ENCODE results near the gene PASK. TPM values are rescaled to one million over a fixed set of nuclear protein-coding genes. Genes with fewer than 3 reads are reported as not detected.

The PASK gene
- total RNA-seq, 8 experiments from 2014 or later: 1.8 to 21.1 (median 11.0) TPM

DNA sequence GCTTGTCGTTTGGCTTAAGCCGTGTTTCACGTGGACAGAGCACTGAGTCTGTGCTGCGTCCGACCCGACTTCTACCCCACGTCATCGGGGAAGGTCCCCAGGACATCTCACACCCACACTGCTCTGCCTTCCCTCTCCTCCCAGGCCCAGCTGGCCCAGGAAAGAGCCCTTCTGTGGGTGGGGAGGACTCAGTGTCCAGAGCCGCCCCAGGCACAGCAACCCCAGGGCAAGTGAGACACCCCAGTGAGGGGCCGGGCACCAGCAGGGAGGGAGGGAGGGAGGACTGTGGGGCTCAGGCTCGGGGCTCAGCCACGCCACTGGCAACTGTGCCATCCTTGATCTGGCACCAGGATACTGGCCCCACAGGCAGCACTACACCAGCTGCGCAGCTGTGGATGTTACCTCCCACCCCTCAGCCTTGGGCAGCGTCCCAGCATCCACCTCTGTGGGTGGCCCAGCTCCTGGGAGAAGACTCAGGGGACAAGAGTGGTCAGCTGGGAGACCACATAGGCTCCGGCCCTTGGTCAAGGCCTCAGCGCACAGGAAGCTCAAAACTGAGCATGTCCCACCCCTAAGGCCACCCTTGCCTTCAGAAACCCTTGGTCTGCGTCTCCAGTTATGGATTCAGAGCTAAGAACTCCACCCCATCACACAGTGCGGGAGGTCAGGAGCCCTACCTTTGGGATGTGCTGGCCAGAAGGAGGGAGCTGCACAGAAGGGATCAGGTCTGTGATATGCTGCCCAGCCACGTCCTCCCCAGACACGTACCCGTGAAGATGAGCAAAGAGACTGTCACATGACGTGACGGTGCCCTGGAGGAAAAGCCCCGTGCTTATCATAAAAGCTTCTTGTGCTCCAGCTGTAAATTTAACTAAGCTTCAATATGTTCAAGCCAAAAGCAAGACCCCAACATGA is 11.7 kb downstream of the PASK start:
- Histone ChIP-seq H3K4me1 (replicated peaks in 1 of 2) (no peaks in the 10 kb centered on the region), H3K27ac (no peak overlapping the region), H3K4me3 (no peak overlapping the region)
- in situ Hi-C loops (cut with MboI; ENCODE audit: low pct_unique_long_range_greater_than_20kb in 2 of 9, low sequenced_read_pairs in 9 of 9, unreplicated experiment in 9 of 9): no loop called here
- WGBS, 10 experiments: 80 to 100% (median 100%) methylated on average over 1 to 17 of the region's 24 CpGs; no CpG with 5 or more reads in 5 of the 10 experiments
- ATAC-seq (replicated peaks in 6 of 8): no peak

DNA sequence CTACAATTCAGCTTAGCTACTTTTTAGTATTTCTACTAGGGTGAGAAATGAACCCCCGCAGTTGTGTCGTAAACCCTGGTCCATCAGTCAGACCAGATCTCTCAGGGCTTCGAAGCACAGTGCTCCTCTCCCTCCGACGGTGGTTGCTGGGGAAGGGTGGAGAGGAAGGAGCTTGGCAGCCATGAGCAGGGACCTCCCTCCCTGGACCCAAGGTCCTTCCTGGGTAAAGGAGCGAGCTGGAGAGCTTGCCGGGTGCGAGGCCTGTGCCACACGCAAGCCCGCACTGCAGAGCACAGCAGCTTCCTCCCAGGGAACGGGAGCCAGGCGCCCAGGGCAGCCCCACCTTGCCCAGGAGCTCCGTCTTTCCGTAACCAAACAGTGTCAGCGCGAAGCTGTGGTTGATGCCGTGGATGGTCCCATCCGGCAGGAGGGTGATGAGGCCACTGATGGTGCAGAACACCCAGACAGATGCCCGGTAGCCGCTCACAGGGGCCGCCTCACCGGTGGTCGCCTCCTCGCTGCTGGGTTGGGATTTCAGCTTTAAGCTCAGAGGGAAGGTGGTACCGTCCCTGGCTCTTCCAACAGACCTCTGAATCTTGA is 12.5 kb downstream of the PASK start:
- Histone ChIP-seq H3K4me3 (no peak overlapping the region), H3K27ac (no peak overlapping the region), H3K4me1 (replicated peaks in 1 of 2) (no peaks in the 10 kb centered on the region)
- 60 to 100% (median 94%) methylated on average over 2 to 9 of the region's 25 CpGs; no CpG with 5 or more reads in 5 of the 10 experiments for WGBS, 10 experiments
- ATAC-seq (replicated peaks in 6 of 8): no peak
- in situ Hi-C loops (cut with MboI; ENCODE audit: low pct_unique_long_range_greater_than_20kb in 2 of 9, low sequenced_read_pairs in 9 of 9, unreplicated experiment in 9 of 9): no loop called here

DNA sequence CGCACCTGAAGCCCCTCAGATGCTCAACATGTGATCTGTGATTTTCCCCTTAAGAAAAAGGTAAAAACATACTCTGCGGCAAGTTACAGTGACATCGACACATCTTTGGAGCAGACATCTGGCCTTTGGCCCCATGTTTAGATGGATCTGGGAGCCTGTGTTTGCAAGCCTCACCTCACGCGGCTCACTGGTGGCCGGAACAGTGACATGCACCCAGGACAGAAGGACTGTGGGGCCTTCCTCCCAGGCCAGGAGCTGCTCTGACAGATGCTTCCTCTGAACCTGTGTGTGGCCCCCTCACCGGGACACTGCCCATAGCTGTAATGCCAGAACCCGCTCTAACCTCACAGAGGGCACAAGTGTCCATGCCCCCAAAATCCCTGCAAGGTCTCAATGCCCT is 13.1 kb downstream of the PASK start:
- no peak overlapping the region for H3K4me3 ChIP-seq
- H3K27ac ChIP-seq: no peak overlapping the region
- in situ Hi-C loops (cut with MboI; ENCODE audit: low pct_unique_long_range_greater_than_20kb in 2 of 9, low sequenced_read_pairs in 9 of 9, unreplicated experiment in 9 of 9): no loop called here
- H3K4me1 ChIP-seq (replicated peaks in 1 of 2): no peaks in the 10 kb centered on the region
- ATAC-seq (replicated peaks in 6 of 8): no peak
- WGBS, 10 experiments: 94% methylated on average over 5 of the region's 8 CpGs; no CpG with 5 or more reads in 9 of the 10 experiments

DNA sequence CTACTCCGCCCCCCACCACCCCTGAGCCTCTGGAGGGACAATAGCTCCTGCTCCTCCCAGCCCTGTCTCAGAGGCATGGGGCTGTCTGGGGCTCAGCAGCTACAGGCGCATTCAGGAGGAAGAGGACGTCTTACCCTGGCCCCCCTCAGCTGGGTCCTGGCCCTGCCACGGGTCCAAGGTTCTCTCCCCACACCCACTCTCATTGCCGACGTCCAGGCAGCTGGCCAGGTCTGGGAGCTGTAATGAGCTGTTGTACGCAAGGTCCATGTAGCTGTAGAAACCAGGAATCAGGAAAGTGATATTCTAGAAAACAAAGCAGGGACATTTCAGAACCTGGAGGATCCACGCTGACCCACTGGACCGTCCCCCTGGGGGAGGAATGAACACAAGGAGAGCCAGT is 13.5 kb downstream of the PASK start:
- no peak for ATAC-seq (replicated peaks in 6 of 8)
- in situ Hi-C loops (cut with MboI; ENCODE audit: low pct_unique_long_range_greater_than_20kb in 2 of 9, low sequenced_read_pairs in 9 of 9, unreplicated experiment in 9 of 9): no loop called here
- Histone ChIP-seq H3K4me1 (replicated peaks in 1 of 2) (no peaks in the 10 kb centered on the region), H3K4me3 (no peak overlapping the region), H3K27ac (no peak overlapping the region)
- 86 to 100% (median 100%) methylated on average over 1 to 3 of the region's 9 CpGs; no CpG with 5 or more reads in 7 of the 10 experiments for WGBS, 10 experiments

DNA sequence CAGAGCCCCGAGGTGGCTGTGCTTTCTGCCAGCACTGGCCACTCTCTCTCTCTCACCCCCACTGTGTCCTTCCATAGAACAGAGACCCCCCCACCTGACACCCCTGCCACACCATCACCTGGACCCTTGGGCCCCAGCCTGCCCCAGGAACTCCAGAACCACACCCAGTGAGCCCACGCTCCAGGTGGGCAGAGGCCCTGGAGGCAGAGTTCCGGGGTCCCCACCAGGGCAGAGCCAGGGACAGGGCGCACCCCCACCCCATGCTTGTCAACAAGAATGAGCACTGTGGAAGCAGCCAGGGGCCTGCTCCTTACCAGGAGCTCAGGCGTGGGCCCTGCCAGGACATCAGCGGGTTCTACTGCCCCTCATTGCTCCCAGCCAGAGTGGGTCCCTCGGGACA is 14.6 kb downstream of the PASK start:
- no peak for ATAC-seq (replicated peaks in 6 of 8)
- H3K27ac ChIP-seq: no peak overlapping the region
- 60 to 87% methylated on average over 1 to 3 of the region's 7 CpGs; no CpG with 5 or more reads in 8 of the 10 experiments for WGBS, 10 experiments
- no peaks in the 10 kb centered on the region for H3K4me1 ChIP-seq (replicated peaks in 1 of 2)
- H3K4me3 ChIP-seq: no peak overlapping the region
- in situ Hi-C loops (cut with MboI; ENCODE audit: low pct_unique_long_range_greater_than_20kb in 2 of 9, low sequenced_read_pairs in 9 of 9, unreplicated experiment in 9 of 9): no loop called here

DNA sequence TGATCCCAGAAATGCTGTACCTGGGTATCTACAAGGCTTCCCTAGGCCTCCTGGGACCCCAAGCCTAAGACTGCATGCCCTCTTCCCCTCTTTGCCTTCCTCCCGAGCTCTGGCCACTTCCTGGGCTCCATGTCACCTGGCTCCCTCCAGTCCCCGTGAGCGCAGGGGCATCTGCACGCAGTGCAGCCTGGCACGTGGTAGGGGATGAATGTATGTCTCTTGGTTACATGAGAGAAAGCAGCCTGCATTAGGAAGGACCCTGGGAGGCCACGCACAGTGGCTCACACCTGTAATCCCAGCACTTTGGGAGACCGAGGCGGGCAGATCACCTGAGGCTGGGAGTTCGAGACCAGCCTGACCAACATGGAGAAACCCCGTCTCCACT is 15.8 kb downstream of the PASK start:
- Histone ChIP-seq H3K4me3 (no peak overlapping the region), H3K27ac (no peak overlapping the region), H3K4me1 (replicated peaks in 1 of 2) (no peaks in the 10 kb centered on the region)
- ATAC-seq (replicated peaks in 6 of 8): no peak
- 80 to 100% (median 97%) methylated on average over 1 to 7 of the region's 10 CpGs; no CpG with 5 or more reads in 6 of the 10 experiments for WGBS, 10 experiments
- in situ Hi-C loops (cut with MboI; ENCODE audit: low pct_unique_long_range_greater_than_20kb in 2 of 9, low sequenced_read_pairs in 9 of 9, unreplicated experiment in 9 of 9): no loop called here

DNA sequence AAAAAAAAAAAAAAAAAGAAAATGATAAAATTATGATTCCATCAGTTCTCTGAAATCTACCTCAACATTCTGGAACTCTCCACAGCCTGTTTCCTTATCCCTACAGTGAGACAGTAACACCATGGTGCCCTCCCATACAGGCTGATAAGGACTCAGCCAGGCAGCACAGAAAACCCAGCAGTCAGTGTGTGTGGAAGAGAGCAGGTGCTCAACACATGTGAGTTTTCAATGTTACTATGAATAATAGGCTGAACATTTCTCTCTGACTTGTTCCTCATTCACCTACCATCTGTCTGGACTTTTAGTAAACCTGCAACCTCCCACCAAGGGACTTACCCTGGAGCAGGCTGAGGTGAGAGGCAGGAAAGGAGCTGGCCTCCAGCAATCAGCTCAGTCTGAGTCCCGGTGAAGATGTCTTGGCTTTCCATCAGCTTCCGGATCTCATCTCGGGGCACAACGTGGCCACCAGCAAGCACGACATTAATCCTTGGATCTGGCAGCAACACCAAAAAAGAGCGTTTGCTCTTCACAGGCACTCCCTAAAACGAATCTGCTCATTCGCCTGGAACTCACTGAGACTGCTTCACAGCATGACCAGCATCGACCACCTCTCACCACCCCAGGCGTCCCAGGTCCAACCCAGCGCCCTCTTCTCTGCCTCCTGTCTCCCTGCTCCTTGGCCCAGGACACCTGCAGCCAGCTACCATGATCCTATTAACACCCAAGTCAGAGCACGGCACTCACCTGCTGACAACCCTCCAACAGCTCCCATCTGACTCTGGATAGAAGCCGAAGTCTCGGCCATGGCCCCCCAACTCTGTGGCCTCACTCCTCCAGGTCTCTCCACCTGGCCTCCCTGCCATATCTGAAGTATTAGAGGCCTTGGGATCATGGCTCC is 16.5 kb downstream of the PASK start:
- ATAC-seq (replicated peaks in 6 of 8): peak in 1 of 8 experiments; percentile 63

DNA sequence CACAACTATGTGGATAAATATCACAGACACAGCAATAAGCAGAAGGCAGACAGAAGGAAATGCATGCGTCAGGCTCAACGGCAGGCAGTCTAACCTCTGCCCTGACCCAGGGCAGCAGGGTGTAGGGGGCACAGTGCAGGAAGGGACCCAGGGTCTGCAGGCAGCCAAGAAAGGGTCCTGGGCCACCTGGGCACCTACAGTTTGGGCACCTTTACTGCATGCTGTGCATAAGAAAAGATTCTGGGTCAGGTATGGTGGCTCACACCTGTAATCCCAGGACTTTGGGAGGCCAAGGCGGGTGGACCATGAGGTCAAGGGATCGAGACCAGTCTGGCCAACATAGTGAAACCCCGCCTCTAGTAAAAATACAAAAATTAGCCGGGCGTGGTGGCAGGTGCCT is 17.7 kb downstream of the PASK start:
- no peaks in the 10 kb centered on the region for H3K4me1 ChIP-seq (replicated peaks in 1 of 2)
- no peak overlapping the region for H3K27ac ChIP-seq
- H3K4me3 ChIP-seq: no peak overlapping the region
- 92 to 100% (median 100%) methylated on average over 2 to 4 of the region's 7 CpGs; no CpG with 5 or more reads in 4 of the 10 experiments for WGBS, 10 experiments
- ATAC-seq (replicated peaks in 6 of 8): no peak
- in situ Hi-C loops (cut with MboI; ENCODE audit: low pct_unique_long_range_greater_than_20kb in 2 of 9, low sequenced_read_pairs in 9 of 9, unreplicated experiment in 9 of 9): no loop called here

More for the DNA sequence above, 16.5 kb downstream of the PASK start:
- in situ Hi-C loops (cut with MboI; ENCODE audit: low pct_unique_long_range_greater_than_20kb in 2 of 9, low sequenced_read_pairs in 9 of 9, unreplicated experiment in 9 of 9): no loop called here
- H3K4me1 ChIP-seq (replicated peaks in 1 of 2): no peaks in the 10 kb centered on the region
- no peak overlapping the region for H3K27ac ChIP-seq
- WGBS, 10 experiments: 20 to 100% (median 92%) methylated on average over 1 to 14 of the region's 14 CpGs; no CpG with 5 or more reads in 5 of the 10 experiments
- H3K4me3 ChIP-seq: no peak overlapping the region

DNA sequence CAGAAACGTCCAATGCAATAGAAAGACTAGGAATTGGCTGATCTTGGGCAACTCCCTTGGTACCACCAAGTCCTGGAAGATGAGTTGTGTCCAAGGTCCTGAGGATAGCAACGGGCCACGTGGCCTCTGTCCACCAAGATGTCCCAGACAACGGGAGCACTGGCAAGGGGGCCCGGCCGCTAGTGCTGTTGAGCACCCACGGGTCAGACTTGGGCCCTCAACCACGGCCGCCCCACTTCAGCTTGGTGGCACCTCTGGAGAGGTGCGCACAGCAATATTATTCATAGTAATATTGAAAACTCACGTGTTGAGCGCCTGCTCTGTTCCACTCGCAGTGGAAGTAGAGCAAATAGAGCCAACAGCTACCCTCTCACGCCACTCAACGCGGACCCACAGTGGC is 19.0 kb downstream of the PASK start:
- Histone ChIP-seq H3K4me1 (replicated peaks in 1 of 2) (no peaks in the 10 kb centered on the region), H3K27ac (no peak overlapping the region), H3K4me3 (no peak overlapping the region)
- ATAC-seq (replicated peaks in 6 of 8): no peak
- in situ Hi-C loops (cut with MboI; ENCODE audit: low pct_unique_long_range_greater_than_20kb in 2 of 9, low sequenced_read_pairs in 9 of 9, unreplicated experiment in 9 of 9): no loop called here
- 60 to 93% (median 82%) methylated on average over 1 to 9 of the region's 16 CpGs; no CpG with 5 or more reads in 6 of the 10 experiments for WGBS, 10 experiments

DNA sequence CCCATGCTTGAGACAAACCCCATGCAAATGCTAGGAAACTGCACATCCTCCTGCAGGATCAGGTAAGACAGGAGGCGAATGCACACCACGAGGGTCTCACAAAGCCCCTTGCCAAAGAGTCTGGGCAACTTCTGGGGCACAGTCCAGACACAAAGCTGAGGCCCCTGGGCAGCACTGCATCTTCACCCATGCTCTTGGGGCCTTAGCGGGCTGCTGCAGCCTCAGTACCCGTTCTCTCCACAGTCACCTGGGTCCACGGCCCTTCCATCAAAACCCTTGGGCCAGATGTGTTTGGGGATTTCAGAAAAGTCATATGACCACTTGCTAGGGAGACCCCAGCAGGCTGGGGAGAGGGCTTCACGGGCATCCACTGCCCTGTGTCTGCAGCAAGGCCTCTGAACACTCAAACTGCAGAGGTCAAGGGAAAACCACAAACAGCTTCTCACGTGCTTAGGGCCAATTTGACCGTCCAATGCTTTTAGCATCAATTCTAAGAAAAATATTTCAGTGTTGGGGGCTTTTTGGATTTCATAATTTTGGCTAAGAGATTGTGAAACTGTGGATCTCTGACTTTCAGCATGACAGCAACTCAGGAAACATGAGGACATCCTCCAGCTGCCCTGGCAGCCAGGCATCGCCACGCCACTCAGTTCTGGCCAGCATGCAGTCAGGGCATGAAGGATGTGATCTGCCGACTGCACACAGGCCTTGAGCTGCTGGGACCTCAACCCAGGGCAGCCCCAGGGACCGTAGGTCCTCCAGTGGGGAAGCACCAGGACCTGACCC is 20.0 kb downstream of the PASK start:
- in situ Hi-C loops (cut with MboI; ENCODE audit: low pct_unique_long_range_greater_than_20kb in 2 of 9, low sequenced_read_pairs in 9 of 9, unreplicated experiment in 9 of 9): no loop called here
- no peak overlapping the region for H3K27ac ChIP-seq
- no peak for ATAC-seq (replicated peaks in 6 of 8)
- H3K4me1 ChIP-seq (replicated peaks in 1 of 2): no peaks in the 10 kb centered on the region
- H3K4me3 ChIP-seq: no peak overlapping the region
- WGBS, 10 experiments: 40 to 100% (median 83%) methylated on average over 1 to 4 of the region's 12 CpGs; no CpG with 5 or more reads in 3 of the 10 experiments

DNA sequence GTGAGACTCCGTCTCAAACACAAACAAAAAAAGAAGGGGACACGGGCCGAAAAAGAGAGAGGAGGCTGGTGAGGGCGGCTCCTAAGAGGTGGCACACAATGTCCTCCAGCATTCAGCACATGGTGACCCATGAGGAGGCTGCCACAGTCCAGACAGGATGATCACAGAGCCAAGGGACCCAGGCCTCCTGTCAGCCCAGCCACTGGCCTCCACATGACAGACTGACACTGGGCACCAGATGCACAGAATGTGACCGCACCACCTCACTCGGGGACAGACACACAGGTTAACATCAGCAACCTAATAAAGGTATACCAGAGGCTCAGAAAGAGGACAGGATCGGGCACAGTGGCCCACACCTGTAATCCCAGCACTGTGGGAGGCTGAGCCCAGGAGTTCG is 21.0 kb downstream of the PASK start:
- Histone ChIP-seq H3K4me1 (replicated peaks in 1 of 2) (no peaks in the 10 kb centered on the region), H3K27ac (no peak overlapping the region), H3K4me3 (no peak overlapping the region)
- in situ Hi-C loops (cut with MboI; ENCODE audit: low pct_unique_long_range_greater_than_20kb in 2 of 9, low sequenced_read_pairs in 9 of 9, unreplicated experiment in 9 of 9): no loop called here
- no peak for ATAC-seq (replicated peaks in 6 of 8)
- WGBS, 10 experiments: 83 to 100% (median 94%) methylated on average over 1 to 5 of the region's 8 CpGs; no CpG with 5 or more reads in 5 of the 10 experiments

DNA sequence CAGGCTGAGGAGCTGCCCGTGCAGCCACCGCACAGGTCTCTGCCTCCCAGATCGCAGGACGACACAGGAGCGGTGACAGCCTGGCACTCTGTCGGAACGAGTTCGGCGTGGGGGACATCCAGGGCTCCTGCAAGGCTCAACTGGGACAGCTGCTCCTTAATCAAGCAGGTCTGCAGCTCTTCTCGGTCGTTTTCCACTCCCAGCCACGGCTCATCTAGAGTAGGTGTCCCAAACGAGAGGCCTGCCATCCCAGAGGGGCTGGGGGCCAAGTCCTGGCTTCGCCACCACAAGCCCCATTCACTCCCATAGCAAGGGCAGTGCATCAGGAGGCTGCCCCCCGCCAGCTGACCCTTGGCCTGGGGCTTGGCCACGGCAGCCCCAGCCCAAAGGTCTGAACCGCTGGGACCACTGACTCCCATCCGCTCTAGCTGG is 22.5 kb downstream of the PASK start:
- H3K4me3 ChIP-seq: no peak overlapping the region
- no peak for ATAC-seq (replicated peaks in 6 of 8)
- 94 to 100% (median 97%) methylated on average over 4 to 13 of the region's 18 CpGs; no CpG with 5 or more reads in 6 of the 10 experiments for WGBS, 10 experiments
- no peak overlapping the region for H3K27ac ChIP-seq
- no peaks in the 10 kb centered on the region for H3K4me1 ChIP-seq (replicated peaks in 1 of 2)
- in situ Hi-C loops (cut with MboI; ENCODE audit: low pct_unique_long_range_greater_than_20kb in 2 of 9, low sequenced_read_pairs in 9 of 9, unreplicated experiment in 9 of 9): no loop called here

Data from motor neuron (in vitro differentiated cells).